HG03521 (cell line): ENCODE measurements around the gene WDR48.
A peak's percentile ranks its signal among the peaks of the same experiment; 100 is the strongest.

Experiments
- ATAC-seq: cut with Tn5 transposase; IDR thresholded peaks from one replicate; pipeline ENCODE4 v1.9.1; 2021; ENCODE audit warnings: mild to moderate bottlenecking, moderate library complexity; ENCODE audit not compliant: unreplicated experiment

Gene WDR48

GRCh38 chr3:39100500-39100886 is 48.7 kb downstream of the WDR48 start:
- ATAC-seq: no peak

- peak; percentile 64 for ATAC-seq
Observed at GRCh38 chr3:39101022-39101689, 49.3 kb downstream of the WDR48 start.

- no peak for ATAC-seq
Observed at GRCh38 chr3:39102504-39103323, 50.9 kb downstream of the WDR48 start.

- ATAC-seq: no peak
Observed at GRCh38 chr3:39103324-39103693, 51.5 kb downstream of the WDR48 start.

- ATAC-seq: no peak
Observed at GRCh38 chr3:39103791-39104552, 52.2 kb downstream of the WDR48 start.

GRCh38 chr3:39104961-39105686 is 53.3 kb downstream of the WDR48 start:
- ATAC-seq: no peak

- ATAC-seq: no peak
Observed at GRCh38 chr3:39105687-39106063, 53.9 kb downstream of the WDR48 start.

- ATAC-seq: no peak
Observed at GRCh38 chr3:39106281-39106811, 54.5 kb downstream of the WDR48 start.

GRCh38 chr3:39106851-39107387 is 55.1 kb downstream of the WDR48 start:
- no peak for ATAC-seq

GRCh38 chr3:39107388-39108199 is 55.8 kb downstream of the WDR48 start, which contains the start of the genes GORASP1 and TTC21A:
TSS of gene GORASP1 (minus strand) at chr3:39107627. CDS start at chr3:39107541, 86 bp downstream.
TSS of gene TTC21A (plus strand) at chr3:39107680. CDS start at chr3:39107838, 158 bp downstream.
- peak; percentile 44 for ATAC-seq

- peak; percentile 71 for ATAC-seq
Observed at GRCh38 chr3:39108200-39108710, 56.4 kb downstream of the WDR48 start.

- no peak for ATAC-seq
Observed at GRCh38 chr3:39109086-39109485, 57.3 kb downstream of the WDR48 start.

GRCh38 chr3:39110041-39110639 is 58.3 kb downstream of the WDR48 start:
- ATAC-seq: no peak

GRCh38 chr3:39112113-39112512 is 60.3 kb downstream of the WDR48 start:
- no peak for ATAC-seq

GRCh38 chr3:39112535-39112934 is 60.7 kb downstream of the WDR48 start:
- ATAC-seq: no peak

GRCh38 chr3:39113291-39113690 is 61.5 kb downstream of the WDR48 start:
- ATAC-seq: no peak

GRCh38 chr3:39114456-39114855 is 62.6 kb downstream of the WDR48 start:
- no peak for ATAC-seq

GRCh38 chr3:39115870-39116269 is 64.1 kb downstream of the WDR48 start:
- ATAC-seq: no peak

GRCh38 chr3:39118079-39118478 is 66.3 kb downstream of the WDR48 start:
- no peak for ATAC-seq
